ENCODE data around the gene COQ3.

DNA sequence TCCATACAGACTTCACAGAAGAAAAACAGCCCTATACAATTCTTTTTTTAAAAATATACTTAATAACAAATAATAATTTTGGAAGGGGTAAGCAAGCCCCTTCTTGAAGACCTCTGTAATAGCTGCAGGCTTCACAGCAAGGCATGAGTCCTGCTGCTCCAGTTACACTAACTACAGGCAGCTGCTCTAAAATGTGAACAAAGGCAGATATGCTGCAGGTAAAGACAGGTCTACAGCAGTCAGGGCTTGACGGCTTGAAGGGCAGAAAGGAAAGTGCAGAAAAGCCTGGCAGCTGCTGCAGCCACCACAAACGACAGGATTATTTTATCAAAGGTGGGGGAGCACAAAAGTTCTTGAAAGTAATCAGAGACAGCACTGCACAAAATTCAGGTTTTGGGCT, 55.8 kb downstream of the COQ3 start:
- no peak for TF ChIP-seq EZH2 (IDR thresholded peaks at IDR 0.05; ENCODE audit: low read length)
- TF ChIP-seq, protein P1, sequence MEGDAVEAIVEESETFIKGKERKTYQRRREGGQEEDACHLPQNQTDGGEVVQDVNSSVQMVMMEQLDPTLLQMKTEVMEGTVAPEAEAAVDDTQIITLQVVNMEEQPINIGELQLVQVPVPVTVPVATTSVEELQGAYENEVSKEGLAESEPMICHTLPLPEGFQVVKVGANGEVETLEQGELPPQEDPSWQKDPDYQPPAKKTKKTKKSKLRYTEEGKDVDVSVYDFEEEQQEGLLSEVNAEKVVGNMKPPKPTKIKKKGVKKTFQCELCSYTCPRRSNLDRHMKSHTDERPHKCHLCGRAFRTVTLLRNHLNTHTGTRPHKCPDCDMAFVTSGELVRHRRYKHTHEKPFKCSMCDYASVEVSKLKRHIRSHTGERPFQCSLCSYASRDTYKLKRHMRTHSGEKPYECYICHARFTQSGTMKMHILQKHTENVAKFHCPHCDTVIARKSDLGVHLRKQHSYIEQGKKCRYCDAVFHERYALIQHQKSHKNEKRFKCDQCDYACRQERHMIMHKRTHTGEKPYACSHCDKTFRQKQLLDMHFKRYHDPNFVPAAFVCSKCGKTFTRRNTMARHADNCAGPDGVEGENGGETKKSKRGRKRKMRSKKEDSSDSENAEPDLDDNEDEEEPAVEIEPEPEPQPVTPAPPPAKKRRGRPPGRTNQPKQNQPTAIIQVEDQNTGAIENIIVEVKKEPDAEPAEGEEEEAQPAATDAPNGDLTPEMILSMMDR (optimal IDR thresholded peaks at IDR 0.05 in 1 of 3, IDR thresholded peaks at IDR 0.05 in 1 of 3, conservative IDR thresholded peaks at IDR 0.05 in 1 of 3; ENCODE audit: extremely low read depth in 1 of 3, insufficient read depth in 2 of 3, low read length in 3 of 3), result no peak

Measured in keratinocyte (primary cell).